ACHN (cell line): ENCODE measurements around the gene TMBIM6.
A peak's percentile ranks its signal among the peaks of the same experiment; 100 is the strongest.
"Not testable (repeated sequence)": the region's sequence is repeated elsewhere in the genome, so short reads cannot be mapped to it uniquely, and the experiment has no call there.

ENCODE experiments used
- DNase-seq: peaks from one replicate; pipeline ENCODE4 v3.0.0-alpha.2; 2015
- in situ Hi-C: cut with HindIII; loops from 2 replicates; pipeline ENCODE4 v1.10.0; 2017; ENCODE audit warnings: low sequenced_read_pairs, low pct_ligation_motif_present, low pct_unique_long_range_greater_than_20kb

Gene TMBIM6, protein sequence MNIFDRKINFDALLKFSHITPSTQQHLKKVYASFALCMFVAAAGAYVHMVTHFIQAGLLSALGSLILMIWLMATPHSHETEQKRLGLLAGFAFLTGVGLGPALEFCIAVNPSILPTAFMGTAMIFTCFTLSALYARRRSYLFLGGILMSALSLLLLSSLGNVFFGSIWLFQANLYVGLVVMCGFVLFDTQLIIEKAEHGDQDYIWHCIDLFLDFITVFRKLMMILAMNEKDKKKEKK

DNA sequence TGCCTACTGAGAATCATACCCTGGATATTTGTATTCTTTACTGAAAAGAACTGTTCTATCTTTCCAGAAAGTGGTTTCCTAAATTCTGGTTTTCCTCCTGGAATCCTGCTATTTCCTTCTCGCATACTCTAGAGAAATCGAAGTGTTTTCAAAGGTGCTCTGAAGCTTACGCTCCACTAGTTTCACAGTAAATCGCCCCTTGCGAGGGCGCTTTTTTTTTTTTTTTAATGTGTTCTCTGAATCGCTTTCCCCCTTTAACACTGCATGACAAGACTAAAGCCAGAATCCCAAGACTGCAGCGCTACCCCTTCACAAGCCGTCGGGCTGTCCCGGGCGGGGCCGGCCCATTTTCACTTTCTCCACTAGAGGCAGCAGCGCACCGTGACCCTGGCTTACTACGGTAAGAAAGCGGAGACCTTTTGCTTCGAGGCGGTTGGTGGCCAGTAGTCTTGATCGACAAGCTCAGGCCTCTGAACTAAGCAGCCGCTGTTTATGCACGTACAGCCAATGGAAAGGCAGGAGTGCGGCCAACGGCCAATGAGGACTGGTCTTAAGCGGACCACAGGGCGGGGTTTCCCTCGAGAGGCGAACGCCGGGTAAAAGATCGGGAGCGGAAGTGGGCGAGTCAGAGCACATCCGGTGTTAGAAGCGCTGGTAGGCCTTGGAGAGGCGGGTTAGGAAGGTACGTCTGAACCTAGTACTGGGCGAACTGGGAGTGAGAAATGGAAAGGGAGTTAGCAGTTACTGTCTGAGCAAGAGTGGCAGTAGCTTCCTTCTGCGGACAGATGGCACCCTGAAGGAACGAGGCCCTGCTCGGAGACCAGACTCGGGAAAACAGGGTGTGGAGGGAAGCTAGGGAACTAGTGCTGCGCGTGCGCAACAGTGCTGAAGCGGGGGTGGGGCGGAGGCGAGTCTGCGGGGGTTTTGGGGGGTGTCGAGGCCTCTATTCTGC lies at the start of gene TMBIM6:
TSS of gene TMBIM6 (plus strand) at position 628 of the 952 bp plus-strand sequence. CDS start 10,937 bp downstream, outside the sequence.
- in situ Hi-C loops: no loop called here
- peak; percentile 100 for DNase-seq

DNA sequence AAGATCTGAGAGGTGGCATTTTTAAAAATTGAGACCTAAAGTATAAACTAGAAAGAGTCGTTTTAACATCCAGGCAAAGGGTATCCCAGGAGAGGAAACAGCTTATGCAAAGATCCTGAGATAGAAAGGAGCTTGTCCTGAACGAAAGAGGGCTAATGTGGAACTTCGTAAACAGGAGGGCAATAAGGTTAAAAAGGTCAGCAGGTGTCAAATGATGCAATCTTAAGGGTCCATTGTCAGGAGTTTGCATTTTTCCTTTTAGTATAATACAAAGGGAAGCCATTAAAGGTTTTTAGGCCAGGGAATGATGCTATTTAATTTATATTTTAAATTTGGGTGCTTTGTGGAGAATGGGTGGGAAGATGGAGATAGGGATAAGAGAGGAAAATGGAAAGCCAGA lies 48.5 kb upstream of the TMBIM6 start:
- DNase-seq: no peak
- in situ Hi-C loops: no loop called here

DNA sequence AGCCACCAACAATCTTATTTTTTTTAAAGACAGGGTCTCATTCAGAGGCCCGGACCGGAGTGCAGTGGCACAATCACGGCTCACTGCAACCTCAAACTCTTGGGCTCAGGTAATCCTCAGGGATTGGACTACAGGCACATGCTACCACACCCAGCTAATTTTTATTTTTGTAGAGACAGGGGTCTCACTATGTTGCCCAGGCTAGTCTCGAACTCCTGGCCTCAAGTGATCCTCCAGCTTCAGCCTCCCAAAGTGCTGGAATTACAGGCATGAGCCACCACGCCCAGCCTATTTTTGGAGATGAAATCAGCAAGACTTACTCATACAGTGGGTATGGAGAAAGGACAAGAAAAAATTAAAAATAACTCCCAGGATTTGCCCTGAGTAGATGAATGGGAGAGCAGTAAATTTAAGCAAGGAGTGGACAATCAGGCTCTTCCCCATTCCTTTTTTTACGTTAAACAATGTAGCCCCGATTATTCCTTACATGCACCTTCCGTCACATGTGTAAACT lies 47.4 kb upstream of the TMBIM6 start:
- in situ Hi-C loops: no loop called here

DNA sequence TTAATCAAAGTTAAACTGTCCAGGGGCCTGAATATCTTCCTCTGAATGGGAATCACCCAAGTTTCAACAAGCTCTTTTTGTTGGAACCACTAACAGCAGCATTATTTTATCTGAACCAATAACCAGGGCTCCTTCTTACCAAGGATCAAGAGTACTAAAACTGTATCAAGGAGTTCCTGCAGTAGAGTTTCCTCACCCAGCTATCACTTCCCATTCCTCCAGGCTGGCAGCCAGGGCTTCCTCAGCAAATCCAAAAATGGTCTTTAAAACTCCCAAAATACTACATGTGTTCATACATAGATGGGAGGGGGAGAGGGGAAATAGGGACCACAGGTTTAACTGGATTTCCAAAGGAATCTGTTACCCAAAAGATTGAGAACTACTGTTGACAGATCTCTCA lies 44.6 kb upstream of the TMBIM6 start:
- in situ Hi-C loops: no loop called here
- no peak for DNase-seq

More for the DNA sequence above, 47.4 kb upstream of the TMBIM6 start:
- DNase-seq: no peak

DNA sequence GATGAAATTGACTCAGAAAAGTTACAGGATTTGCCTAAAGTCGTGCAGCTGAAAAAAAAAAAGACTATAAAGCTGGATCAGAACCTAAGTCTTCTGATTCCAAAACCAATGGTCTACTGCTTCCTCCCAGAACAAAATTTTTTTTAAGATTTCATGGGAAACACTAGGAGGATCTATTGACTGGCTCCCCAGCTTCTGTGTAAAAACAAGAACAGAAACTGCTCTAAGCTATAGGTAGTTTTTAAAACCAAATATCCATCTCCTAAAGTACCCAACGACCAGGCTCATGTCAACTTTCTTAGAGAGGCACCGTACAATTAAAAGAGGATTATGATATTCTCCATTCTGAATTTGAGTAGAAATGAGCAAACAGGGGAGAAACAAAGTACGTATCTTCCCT lies 43.5 kb upstream of the TMBIM6 start:
- no peak for DNase-seq
- in situ Hi-C loops: no loop called here

DNA sequence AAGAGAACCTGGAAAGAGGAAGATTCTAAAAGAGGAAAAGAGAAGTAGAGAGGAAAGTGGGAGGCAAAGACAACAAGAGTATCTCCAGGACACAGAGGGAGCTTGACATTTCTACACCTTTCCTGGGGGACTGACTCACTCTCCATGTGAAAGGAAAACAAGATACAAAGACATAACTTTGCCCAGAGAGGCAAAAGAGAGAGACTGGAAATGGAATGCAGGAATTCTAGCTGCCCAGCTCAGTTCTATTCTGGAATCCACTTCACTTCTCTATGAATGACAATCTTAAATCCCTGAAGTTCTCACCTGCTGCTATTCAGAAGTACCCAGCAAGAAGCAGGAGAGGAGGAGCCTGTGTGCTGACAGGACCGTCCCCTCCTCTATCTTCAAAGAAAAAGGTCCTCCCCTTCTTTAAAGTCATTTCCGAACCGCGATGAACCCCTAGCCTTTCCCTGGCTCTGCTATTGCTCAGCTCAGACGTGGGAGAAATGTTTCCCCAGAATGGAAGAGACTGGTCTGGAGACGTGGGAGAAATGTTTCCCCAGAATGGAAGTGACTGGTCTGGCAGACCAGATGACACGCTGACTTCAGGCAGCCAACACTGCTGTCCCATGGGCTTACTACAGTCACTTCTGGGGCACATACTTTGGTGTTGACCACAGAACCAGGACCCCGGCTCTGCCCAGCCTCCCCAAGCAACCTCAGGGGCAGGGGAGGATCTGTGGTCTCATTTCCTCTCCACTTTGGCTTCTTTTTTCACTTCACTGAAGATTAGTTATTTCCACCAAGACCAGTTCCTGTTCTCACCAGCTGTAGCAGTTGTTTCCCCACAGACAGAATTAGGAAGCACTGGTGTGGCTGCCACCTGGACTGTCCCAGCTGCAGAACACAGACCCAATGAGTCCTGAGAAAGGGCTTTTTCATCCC lies 42.5 kb upstream of the TMBIM6 start:
- in situ Hi-C loops: no loop called here
- DNase-seq: peak; percentile 79

DNA sequence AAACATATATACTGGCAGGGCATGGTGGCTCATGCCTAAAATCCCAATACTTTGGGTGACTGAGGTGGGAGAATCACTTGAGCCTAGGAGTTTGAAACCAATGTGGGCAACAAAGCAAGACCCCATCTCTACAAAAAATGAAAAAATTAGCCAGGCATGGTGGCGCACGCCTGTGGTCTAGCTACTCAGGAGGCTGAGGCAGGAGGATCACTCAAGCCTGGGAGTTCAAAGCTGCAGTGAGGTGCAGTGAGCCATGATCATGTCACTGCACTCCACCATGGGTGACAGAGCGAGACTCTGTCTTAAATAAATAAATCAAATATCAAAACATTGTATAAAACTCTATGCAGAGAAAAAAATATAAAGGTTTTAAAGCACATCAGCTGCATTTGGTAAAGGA lies 39.3 kb upstream of the TMBIM6 start:
- in situ Hi-C loops: no loop called here
- no peak for DNase-seq

DNA sequence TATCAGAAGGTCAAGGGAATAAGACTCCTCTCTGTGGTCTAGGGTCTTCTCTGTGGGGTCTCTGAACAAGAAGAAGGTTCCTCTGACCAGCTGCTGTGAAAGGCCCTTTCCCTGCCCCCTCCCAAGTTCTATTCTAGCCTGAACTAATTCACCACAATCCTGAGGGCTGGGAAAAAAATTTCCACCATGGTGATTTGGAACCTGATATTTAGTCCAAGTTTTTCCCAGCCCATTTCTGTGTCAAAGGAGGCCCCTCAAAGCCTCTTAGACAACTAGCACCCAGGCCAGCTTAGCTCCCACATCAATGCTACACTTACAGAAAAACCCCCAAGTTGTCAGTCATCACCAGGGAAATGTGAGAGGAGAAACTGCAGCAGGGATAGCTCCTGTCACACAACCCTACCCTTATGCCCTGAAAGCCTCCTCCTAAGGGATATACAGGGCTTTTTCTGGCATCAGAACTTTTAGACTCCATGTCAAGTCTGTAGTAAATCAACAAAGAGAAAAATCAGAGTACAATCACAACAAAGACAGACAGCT lies 38.6 kb upstream of the TMBIM6 start:
- DNase-seq: no peak
- in situ Hi-C loops: no loop called here

DNA sequence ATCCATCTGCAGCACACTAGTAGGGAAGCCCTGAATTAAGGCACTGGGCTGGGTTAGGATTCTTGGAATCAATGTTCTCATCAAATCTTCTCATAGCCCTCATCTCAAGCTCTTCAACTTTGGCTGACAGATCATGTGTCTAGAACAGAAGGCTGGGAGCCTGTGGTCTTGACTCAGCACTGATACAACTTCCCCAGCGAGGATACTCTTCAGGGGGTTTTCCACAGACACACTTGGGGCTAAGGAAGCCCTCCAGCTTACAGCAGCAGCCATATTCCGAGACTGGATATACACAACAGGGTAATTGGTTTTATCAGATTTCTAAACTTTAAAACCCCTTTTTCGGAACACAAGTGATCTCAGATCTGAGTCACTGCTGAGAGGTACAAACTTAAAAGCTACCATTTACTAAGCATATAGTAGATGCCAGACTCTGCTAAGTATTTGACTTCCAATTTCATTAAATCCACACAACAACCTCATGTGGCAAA lies 37.7 kb upstream of the TMBIM6 start:
- in situ Hi-C loops: no loop called here
- peak; percentile 29 for DNase-seq

DNA sequence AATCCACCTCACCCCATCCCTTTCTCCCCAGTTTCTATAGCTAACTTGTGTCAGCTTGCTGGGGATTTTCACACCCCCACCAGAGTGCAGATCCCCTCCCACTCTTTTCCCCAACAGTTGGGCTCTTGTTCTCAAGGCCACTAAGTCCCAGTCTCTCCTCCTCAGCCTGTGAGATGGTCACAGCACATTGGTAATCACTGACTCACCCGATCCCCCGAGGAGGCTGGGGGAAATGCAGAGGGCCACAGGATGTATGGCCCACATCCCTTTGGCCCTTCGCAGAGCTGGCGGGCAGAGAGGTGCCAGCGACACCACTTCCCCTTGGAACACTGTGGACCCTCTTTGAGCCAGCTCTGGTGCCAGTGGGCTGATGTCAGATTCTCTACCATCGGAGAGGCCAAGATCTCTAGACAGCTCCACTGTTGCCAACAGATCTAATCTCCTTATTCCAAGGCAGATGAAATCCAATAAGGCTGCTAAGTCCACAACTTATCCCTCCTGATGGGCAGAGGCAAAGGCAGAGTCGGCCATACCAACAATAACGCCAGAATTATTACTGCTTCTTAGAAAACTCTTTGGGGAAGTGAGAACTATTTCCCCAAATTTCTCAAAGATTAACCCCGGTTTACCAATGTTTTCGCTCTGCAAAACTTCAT lies 35.8 kb upstream of the TMBIM6 start:
- in situ Hi-C loops: no loop called here
- DNase-seq: peak; percentile 78

DNA sequence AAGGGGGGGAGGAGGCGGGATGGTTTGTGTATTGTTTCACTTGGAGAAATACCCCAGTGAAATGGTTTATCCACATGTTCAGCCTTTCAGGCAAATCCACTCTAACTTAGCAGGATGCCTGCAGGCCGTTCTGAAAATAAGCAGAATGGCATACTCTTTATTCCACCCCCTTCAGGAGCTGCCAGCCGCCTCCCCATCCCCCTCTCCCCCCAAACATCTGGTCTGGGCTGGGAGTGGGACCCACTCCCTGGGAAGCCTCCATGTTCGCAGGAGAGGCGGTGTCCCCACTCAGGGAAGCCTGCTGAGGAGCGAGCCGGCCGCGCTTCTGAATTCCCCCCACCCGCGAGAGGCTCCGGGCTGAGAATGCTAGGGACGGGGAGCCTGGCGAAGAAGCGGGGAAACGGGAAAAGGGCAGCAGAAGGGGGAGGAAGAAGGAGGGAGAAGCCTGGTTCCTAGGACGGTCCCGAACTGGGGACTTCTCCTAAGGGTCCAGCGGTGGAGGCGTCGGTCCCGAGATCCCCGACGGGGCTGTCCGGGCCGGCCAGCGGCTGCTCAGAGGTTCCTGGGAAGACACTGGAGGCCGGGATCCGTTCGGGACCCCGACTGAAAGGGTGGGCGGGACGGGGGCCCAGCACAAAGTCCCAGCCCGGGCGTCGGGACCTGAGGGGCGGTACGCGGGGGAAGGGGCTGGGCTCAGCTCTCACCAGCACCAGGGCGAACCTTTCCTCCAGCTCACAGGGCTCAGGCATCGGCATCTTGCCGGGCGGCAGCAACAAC lies 34.8 kb upstream of the TMBIM6 start:
- DNase-seq: peak; percentile 22
- in situ Hi-C loops: no loop called here

DNA sequence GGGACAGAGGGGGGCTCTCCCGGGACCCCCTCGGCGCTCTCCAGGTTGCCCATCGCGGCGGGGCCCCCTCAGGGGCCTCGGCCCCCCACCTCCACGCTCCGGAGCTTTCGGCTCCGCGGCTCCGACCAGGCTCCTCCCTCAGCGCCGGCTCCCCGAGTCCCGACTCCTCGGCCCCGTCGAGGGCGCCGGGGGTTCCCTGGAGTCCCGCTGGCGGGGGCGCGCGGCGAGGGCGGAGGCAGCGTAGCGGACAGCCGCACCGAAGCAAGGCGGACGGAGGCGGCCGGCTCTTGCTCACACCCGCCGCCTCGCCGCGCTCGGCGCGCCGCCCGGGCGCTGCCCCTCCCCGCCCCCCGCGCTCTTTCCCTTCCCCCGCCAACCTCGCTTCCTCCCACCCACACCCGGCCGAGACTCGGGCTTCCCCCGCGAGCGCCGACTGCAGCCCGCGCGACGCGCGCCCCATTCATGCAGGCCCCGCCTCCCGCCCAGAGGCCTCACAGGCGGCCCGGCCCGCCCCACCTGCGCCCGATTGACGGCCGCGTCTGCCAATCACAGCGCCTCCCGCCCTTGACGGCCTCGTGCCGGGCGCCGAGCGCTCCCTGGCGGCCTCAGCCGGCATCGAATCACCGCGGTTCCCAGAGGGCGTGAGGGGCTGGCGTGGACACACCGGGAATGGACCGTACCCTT lies 34.1 kb upstream of the TMBIM6 start, which contains the start of gene FMNL3:
TSS of gene FMNL3 (minus strand) at position 278 of the 684 bp plus-strand sequence. CDS start at position 53, 225 bp downstream.
- DNase-seq: peak; percentile 99
- in situ Hi-C loops: no loop called here

DNA sequence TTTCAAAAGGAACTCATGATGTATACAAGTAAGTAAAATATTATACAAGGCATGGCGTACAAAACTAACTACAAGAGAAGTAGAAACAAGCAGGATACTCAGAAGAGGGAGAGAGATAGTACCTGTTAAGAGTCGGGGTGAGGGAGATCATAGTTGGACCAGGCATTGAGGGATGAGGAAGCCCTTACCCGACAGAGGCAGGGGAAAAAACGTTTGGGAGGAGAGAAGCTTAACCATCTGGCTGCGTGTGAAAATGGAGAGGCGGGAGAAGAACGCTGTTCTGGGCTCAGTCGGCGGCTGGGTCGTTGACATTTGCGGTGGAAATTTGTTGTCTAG lies 33.6 kb upstream of the TMBIM6 start:
- in situ Hi-C loops: no loop called here
- no peak for DNase-seq

DNA sequence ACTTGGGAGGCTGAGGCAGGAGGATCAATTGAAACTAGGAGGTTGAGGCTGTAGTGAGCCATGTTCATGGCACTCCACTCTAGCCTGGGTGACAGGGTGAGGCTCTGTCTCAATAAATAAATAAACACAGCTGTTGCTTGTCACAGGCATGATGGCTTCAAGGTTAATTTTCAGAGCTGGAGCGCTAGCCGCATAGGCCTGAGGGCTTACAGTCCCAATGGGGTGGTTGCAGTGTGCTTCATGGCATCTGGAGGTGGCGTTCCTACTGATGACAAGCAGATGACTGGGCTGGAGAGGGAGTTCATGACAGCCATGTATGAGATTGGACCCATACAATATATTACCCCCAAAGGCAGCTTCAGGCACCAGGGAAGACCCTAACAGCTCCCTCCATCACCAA lies 32.5 kb upstream of the TMBIM6 start:
- no peak for DNase-seq
- in situ Hi-C loops: no loop called here

DNA sequence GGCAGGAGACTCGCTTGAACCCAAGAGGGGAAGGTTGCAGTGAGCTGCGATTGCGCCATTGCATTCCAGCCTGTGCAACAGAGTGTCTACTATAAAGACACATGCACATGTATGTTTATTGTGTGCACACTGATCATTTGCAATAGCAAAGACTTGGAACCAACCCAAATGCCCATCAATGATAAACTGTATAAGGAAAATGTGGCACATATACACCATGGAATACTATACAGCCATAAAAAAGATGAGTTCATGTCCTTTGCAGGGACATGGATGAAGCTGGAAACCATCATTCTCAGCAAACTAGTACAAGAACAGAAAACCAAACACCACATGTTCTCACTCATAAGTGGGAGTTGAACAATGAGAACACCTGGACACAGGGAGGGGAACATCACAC lies 27.4 kb upstream of the TMBIM6 start:
- DNase-seq, in situ Hi-C loops: not testable (repeated sequence)

DNA sequence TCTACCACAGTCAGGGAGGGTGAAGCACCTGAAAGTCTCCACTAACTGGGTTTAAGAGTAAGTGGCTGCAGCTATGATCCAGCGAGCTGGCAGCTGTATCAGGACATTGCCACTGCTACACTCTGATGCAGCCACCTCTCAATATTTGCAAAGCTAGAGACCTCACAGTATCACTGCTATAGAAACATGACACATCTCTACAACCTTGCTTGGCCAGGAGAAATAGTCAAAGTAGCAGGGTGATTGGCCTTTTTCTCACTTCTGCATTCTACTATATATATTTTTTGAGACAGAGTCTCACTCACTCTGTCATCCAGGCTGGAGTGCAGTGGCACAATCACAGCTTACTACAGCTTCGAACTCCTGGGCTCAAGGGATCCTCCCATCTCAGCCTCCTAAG lies 24.8 kb upstream of the TMBIM6 start:
- DNase-seq: no peak
- in situ Hi-C loops: no loop called here
